HG02642 (cell line): Measurements from ENCODE around the gene GAS2L2.
"Not testable (repeated sequence)": the region's sequence is repeated elsewhere in the genome, so short reads cannot be mapped to it uniquely, and the experiment has no call there.

Experiments used
- ATAC-seq: cut with Tn5 transposase; IDR thresholded peaks from one replicate; pipeline ENCODE4 v1.9.1; 2021; ENCODE audit warnings: mild to moderate bottlenecking; ENCODE audit not compliant: unreplicated experiment, poor library complexity

Gene GAS2L2

GRCh38 chr17:35703308-35703707, 49.7 kb downstream of the GAS2L2 start:
- not testable (repeated sequence) for ATAC-seq

- ATAC-seq, result no peak
Measured at GRCh38 chr17:35701491-35701890, 51.5 kb downstream of the GAS2L2 start.

GRCh38 chr17:35700150-35700549, 52.9 kb downstream of the GAS2L2 start:
- ATAC-seq, result no peak

- ATAC-seq, result no peak
Measured at GRCh38 chr17:35698800-35699199, 54.2 kb downstream of the GAS2L2 start.

GRCh38 chr17:35695613-35696012, 57.4 kb downstream of the GAS2L2 start:
- no peak for ATAC-seq

GRCh38 chr17:35694906-35695305, 58.1 kb downstream of the GAS2L2 start:
- ATAC-seq, result no peak
